Measurements from ENCODE around the gene ZNF609. TPM values are rescaled to one million over a fixed set of nuclear protein-coding genes. Genes with fewer than 3 reads are reported as not detected.
A peak's percentile ranks its signal among the peaks of the same experiment; 100 is the strongest.
"Not testable (repeated sequence)": the region's sequence is repeated elsewhere in the genome, so short reads cannot be mapped to it uniquely, and the experiment has no call there.

Gene ZNF609
- polyA plus RNA-seq, 1 donor, result 24.4 TPM

- WGBS (ENCODE audit: insufficient coverage, low lambda C conversion rate), result no CpG with 5 or more reads among the region's 2 CpGs
- no peaks in the 10 kb centered on the region for H3K9me3 ChIP-seq (ENCODE audit: control insufficient read depth, low read depth, low read length)
- H3K4me3 ChIP-seq (ENCODE audit: low read length), result no peak overlapping the region
- no peaks in the 10 kb centered on the region for H3K27me3 ChIP-seq (ENCODE audit: control insufficient read depth, insufficient read depth, low read length)
- peaks cover 47% of the 10 kb centered on the region for H3K4me1 ChIP-seq (ENCODE audit: control insufficient read depth, insufficient read depth, low read length)
- peak in 1 of 2 donors; percentile 64 for DNase-seq
- peaks cover 7% of the 10 kb centered on the region for H3K36me3 ChIP-seq (ENCODE audit: control insufficient read depth, insufficient read depth, low read length)
- H3K27ac ChIP-seq (ENCODE audit: low read length), result peak overlapping the region; percentile 97
Measured at GRCh38 chr15:64634027-64634426, 173.6 kb downstream of the ZNF609 start.

GRCh38 chr15:64634576-64635498 lies 174.5 kb downstream of the ZNF609 start:
- DNase-seq, result peak; percentile 52 to 81
- H3K9me3 ChIP-seq (ENCODE audit: control insufficient read depth, low read depth, low read length), result no peaks in the 10 kb centered on the region
- no peaks in the 10 kb centered on the region for H3K27me3 ChIP-seq (ENCODE audit: control insufficient read depth, insufficient read depth, low read length)
- H3K4me3 ChIP-seq (ENCODE audit: low read length), result peak overlapping the region; percentile 17
- H3K4me1 ChIP-seq (ENCODE audit: control insufficient read depth, insufficient read depth, low read length), result peaks cover 56% of the 10 kb centered on the region
- WGBS (ENCODE audit: insufficient coverage, low lambda C conversion rate), result 20% methylated on average over 1 of the region's 4 CpGs
- H3K27ac ChIP-seq (ENCODE audit: low read length), result peak overlapping the region; percentile 97
- H3K36me3 ChIP-seq (ENCODE audit: control insufficient read depth, insufficient read depth, low read length), result peaks cover 7% of the 10 kb centered on the region

GRCh38 chr15:64635499-64636495 lies 175.4 kb downstream of the ZNF609 start:
- peak overlapping the region; percentile 7 for H3K4me3 ChIP-seq (ENCODE audit: low read length)
- DNase-seq, result peak; percentile 89 to 95
- H3K27ac ChIP-seq (ENCODE audit: low read length), result peak overlapping the region; percentile 97
- H3K36me3 ChIP-seq (ENCODE audit: control insufficient read depth, insufficient read depth, low read length), result peaks cover 7% of the 10 kb centered on the region
- H3K9me3 ChIP-seq (ENCODE audit: control insufficient read depth, low read depth, low read length), result no peaks in the 10 kb centered on the region
- H3K4me1 ChIP-seq (ENCODE audit: control insufficient read depth, insufficient read depth, low read length), result peaks cover 65% of the 10 kb centered on the region
- no peaks in the 10 kb centered on the region for H3K27me3 ChIP-seq (ENCODE audit: control insufficient read depth, insufficient read depth, low read length)
- no CpG with 5 or more reads among the region's 4 CpGs for WGBS (ENCODE audit: insufficient coverage, low lambda C conversion rate)

- peak overlapping the region; percentile 97 for H3K27ac ChIP-seq (ENCODE audit: low read length)
- WGBS (ENCODE audit: insufficient coverage, low lambda C conversion rate), result 100% methylated on average over 2 of the region's 3 CpGs
- no peaks in the 10 kb centered on the region for H3K9me3 ChIP-seq (ENCODE audit: control insufficient read depth, low read depth, low read length)
- H3K4me3 ChIP-seq (ENCODE audit: low read length), result no peak overlapping the region
- peaks cover 70% of the 10 kb centered on the region for H3K4me1 ChIP-seq (ENCODE audit: control insufficient read depth, insufficient read depth, low read length)
- peak in 1 of 2 donors; percentile 48 for DNase-seq
- no peaks in the 10 kb centered on the region for H3K27me3 ChIP-seq (ENCODE audit: control insufficient read depth, insufficient read depth, low read length)
- peaks cover 7% of the 10 kb centered on the region for H3K36me3 ChIP-seq (ENCODE audit: control insufficient read depth, insufficient read depth, low read length)
Measured at GRCh38 chr15:64636556-64636955, 176.2 kb downstream of the ZNF609 start.

GRCh38 chr15:64637412-64637811 lies 177.0 kb downstream of the ZNF609 start:
- WGBS (ENCODE audit: insufficient coverage, low lambda C conversion rate), result no CpG with 5 or more reads among the region's 1 CpG
- DNase-seq, result no peak
- H3K27ac ChIP-seq (ENCODE audit: low read length), result peak overlapping the region; percentile 97
- H3K36me3 ChIP-seq (ENCODE audit: control insufficient read depth, insufficient read depth, low read length), result peaks cover 2% of the 10 kb centered on the region
- H3K27me3 ChIP-seq (ENCODE audit: control insufficient read depth, insufficient read depth, low read length), result no peaks in the 10 kb centered on the region
- no peaks in the 10 kb centered on the region for H3K9me3 ChIP-seq (ENCODE audit: control insufficient read depth, low read depth, low read length)
- peaks cover 79% of the 10 kb centered on the region for H3K4me1 ChIP-seq (ENCODE audit: control insufficient read depth, insufficient read depth, low read length)
- H3K4me3 ChIP-seq (ENCODE audit: low read length), result no peak overlapping the region

GRCh38 chr15:64639744-64640143 lies 179.4 kb downstream of the ZNF609 start:
- H3K36me3 ChIP-seq (ENCODE audit: control insufficient read depth, insufficient read depth, low read length); H3K4me3 ChIP-seq (ENCODE audit: low read length); H3K9me3 ChIP-seq (ENCODE audit: control insufficient read depth, low read depth, low read length); H3K27me3 ChIP-seq (ENCODE audit: control insufficient read depth, insufficient read depth, low read length); DNase-seq: not testable (repeated sequence)
- WGBS (ENCODE audit: insufficient coverage, low lambda C conversion rate), result no CpG with 5 or more reads among the region's 4 CpGs
- peaks cover 78% of the 10 kb centered on the region for H3K4me1 ChIP-seq (ENCODE audit: control insufficient read depth, insufficient read depth, low read length)
- H3K27ac ChIP-seq (ENCODE audit: low read length), result peak overlapping the region; percentile 67

GRCh38 chr15:64640146-64640871 lies 179.9 kb downstream of the ZNF609 start:
- peak in 1 of 2 donors; percentile 76 for DNase-seq
- H3K27ac ChIP-seq (ENCODE audit: low read length), result peak overlapping the region; percentile 67
- H3K4me1 ChIP-seq (ENCODE audit: control insufficient read depth, insufficient read depth, low read length), result peaks cover 80% of the 10 kb centered on the region
- H3K36me3 ChIP-seq (ENCODE audit: control insufficient read depth, insufficient read depth, low read length), result no peaks in the 10 kb centered on the region
- H3K4me3 ChIP-seq (ENCODE audit: low read length), result no peak overlapping the region
- 0% methylated on average over 1 of the region's 5 CpGs for WGBS (ENCODE audit: insufficient coverage, low lambda C conversion rate)
- H3K9me3 ChIP-seq (ENCODE audit: control insufficient read depth, low read depth, low read length), result no peaks in the 10 kb centered on the region
- no peaks in the 10 kb centered on the region for H3K27me3 ChIP-seq (ENCODE audit: control insufficient read depth, insufficient read depth, low read length)

- H3K4me3 ChIP-seq (ENCODE audit: low read length), result no peak overlapping the region
- 60% methylated on average over 1 of the region's 3 CpGs for WGBS (ENCODE audit: insufficient coverage, low lambda C conversion rate)
Measured at GRCh38 chr15:64642875-64643274, 182.5 kb downstream of the ZNF609 start.

GRCh38 chr15:64643685-64644084 lies 183.3 kb downstream of the ZNF609 start:
- Histone ChIP-seq H3K36me3 (ENCODE audit: control insufficient read depth, insufficient read depth, low read length) (no peaks in the 10 kb centered on the region), H3K4me1 (ENCODE audit: control insufficient read depth, insufficient read depth, low read length) (peaks cover 56% of the 10 kb centered on the region), H3K9me3 (ENCODE audit: control insufficient read depth, low read depth, low read length) (no peaks in the 10 kb centered on the region), H3K27ac (ENCODE audit: low read length) (peak overlapping the region; percentile 87), H3K4me3 (ENCODE audit: low read length) (no peak overlapping the region), H3K27me3 (ENCODE audit: control insufficient read depth, insufficient read depth, low read length) (no peaks in the 10 kb centered on the region)
- WGBS (ENCODE audit: insufficient coverage, low lambda C conversion rate), result no CpG with 5 or more reads among the region's 1 CpG
- no peak for DNase-seq

More at GRCh38 chr15:64642875-64643274, 182.5 kb downstream of the ZNF609 start:
- Histone ChIP-seq H3K4me1 (ENCODE audit: control insufficient read depth, insufficient read depth, low read length) (peaks cover 62% of the 10 kb centered on the region), H3K36me3 (ENCODE audit: control insufficient read depth, insufficient read depth, low read length) (no peaks in the 10 kb centered on the region), H3K27me3 (ENCODE audit: control insufficient read depth, insufficient read depth, low read length) (no peaks in the 10 kb centered on the region), H3K9me3 (ENCODE audit: control insufficient read depth, low read depth, low read length) (no peaks in the 10 kb centered on the region), H3K27ac (ENCODE audit: low read length) (peak overlapping the region; percentile 87)
- DNase-seq, result peak; percentile 81 to 91

Data from large intestine (tissue), 3 donors.